ENCODE measurements around the gene SYTL5.

The SYTL5 gene

DNA sequence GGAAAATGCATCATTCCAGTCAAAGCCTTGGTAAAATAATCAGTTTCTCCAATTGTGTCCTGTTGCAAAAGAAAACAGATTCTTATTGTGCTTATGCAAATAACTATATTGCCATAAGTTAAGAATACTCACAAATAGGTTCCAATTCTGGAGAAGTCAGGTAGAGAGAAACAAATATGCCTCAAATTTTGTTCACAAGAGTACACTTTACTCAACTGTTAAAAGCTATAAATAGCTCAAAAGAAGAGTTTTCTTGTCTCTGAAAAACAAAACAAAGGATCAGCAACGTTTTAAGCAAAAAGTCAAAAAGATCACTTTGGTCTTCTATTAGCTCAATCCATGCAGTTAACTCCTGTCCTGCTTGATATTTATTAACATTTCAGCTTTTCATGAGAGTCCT lies 21.9 kb downstream of the SYTL5 start:
- DNase-seq = no peak

DNA sequence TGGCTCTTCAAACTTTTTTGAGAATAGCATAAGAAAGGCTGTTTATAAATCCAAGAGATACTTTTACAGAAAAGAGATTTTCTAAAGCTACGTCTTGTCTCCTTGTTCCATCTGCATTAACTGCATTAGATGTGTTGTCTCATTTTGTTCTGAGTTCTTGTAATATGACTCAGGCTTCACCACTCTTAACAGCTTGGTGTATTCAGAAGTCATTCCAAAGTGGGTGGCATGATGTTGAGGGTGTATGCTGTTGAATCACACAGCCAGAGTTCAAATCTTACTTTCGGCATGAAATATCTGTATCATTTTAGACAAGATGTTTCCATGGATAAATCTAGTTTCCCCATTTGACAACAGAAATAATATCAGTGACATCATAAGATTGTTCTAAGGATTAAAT lies 30.1 kb downstream of the SYTL5 start:
- DNase-seq = no peak

DNA sequence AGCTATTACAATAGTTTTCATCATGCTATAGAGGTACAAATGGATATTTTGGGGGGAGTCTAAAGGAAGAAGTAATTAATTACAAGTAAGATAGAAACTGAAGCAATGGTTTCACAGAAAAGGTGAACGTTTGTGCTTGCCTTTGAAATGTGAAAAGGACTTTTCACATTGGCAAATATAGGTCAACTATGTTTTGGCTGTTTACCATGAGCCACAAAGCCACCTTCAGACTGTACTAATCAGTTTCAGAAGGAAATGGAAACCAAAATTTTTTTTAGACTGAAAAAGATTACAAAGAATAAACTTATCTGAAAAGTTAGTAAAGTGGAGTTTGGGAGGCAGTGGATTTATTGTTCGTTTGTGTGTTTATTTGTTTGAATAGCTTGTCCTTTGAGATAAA lies 32.1 kb downstream of the SYTL5 start:
- no peak for DNase-seq

DNA sequence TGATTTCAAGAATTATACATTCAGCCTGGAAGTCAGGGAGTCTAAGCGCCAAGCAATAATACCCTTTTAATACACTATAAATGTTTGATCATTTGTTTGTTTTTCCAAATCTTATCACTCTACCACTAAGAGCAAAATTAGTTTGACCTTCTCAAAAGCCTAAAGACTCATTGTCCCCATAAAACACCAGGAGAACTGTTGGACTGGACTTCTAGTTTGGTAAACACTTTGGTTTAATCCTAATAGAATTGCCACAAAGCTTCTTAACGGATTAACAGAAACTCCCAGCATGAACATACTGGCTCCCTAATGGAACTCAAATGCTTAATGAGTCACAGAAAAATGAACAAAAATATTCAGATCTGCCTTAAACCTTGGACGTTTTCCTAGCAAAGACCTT lies 34.9 kb downstream of the SYTL5 start:
- no peak for DNase-seq

DNA sequence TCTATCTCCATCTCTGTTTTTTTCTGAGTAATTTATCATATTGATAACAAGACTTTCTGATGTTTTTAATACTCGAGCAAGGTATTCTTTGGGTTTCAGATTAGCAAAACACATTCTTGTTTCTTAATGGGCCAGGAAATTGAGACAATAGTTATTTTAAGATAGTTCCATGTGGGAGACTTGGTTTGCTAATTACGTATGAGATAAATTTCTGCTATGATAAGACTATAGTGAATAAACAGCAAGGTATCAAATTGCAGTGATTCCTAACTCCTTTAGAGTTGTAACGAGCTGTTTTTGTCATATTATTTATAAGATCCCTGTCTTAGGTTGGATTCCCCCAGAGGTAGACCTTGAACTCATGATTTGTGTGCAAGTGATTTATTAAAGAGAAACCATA lies 38.3 kb downstream of the SYTL5 start:
- no peak for DNase-seq

DNA sequence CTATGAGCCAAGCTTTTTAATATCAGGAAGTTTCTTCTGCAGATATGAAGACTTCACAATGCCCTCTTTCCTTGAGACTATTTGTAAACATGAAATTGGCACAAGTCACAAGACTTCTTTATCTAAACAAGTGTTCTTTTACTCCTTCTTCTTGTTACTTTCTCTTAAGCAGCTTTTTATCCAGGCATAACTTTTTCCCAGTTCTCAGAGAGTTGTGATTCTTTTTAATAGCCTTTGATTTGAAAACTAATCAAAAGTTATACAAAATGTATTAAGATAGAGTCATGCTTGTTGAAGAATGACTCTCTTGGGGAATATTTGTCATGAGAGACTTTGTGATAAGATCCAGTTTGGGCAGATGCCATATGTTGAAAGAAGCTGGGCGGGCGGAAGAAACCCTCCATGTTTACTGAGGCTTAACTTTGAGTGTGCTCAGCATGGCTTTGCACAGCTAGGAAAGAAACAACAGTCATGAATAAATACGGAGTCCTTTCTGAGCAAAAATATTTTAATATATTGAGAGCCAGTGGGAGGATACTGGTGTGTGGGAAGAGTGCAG lies 39.3 kb downstream of the SYTL5 start:
- no peak for DNase-seq

DNA sequence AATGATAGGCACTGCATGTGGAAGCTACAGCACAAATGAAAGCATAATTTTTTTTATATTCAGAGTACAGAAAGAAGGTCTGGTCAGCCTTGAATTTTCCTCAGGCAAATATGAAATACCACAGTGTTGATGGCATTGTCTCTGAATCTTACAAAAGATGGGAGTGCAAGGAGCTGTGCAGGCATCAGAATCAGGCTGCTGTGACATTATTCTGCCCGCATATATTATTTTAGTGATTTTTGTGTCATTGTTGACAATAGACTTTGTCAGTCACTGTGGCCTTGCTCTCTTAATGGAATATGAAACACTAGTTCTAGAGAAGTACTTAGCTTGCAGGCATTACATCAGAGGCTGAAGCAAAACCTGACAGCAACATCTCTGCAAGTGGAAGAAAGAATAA lies 42.5 kb downstream of the SYTL5 start:
- no peak for DNase-seq

DNA sequence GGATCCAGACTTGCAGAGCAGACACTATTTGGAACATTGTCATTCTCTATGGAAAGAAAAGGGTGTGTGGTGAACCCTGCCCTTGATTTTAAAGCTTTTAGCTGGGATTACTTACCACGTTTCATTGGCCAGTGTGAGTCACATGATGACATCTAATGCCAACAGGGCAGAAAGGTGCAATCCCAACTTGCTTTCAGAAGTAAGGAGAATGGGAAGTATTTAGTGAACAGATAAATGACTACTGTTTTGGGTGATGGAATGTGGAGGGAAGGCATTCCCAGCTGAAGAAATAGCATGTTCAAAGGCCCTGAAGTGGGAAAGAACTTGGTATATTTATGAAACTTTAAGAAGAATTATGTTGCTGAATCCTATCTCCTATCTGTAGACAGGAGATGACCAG lies 44.5 kb downstream of the SYTL5 start:
- no peak for DNase-seq

DNA sequence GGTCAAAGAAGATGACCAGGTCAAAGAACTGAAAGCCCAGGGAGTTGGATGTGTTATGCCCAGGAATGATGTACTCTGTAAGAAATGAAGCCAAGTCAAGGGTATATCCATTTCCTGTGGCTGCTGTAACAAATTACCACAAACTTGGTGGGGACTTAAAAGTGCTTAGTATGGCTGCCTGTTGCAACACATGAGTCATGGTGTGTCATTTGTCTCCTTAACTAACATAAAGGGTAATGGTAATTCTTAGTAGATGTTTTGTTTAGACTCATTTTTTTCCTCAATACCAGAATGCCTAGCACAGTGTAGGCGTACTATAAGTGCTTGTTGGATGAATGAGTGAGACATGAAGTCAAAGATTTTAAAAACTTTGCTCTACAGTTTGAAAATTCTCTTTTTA lies 45.7 kb downstream of the SYTL5 start:
- DNase-seq = no peak

DNA sequence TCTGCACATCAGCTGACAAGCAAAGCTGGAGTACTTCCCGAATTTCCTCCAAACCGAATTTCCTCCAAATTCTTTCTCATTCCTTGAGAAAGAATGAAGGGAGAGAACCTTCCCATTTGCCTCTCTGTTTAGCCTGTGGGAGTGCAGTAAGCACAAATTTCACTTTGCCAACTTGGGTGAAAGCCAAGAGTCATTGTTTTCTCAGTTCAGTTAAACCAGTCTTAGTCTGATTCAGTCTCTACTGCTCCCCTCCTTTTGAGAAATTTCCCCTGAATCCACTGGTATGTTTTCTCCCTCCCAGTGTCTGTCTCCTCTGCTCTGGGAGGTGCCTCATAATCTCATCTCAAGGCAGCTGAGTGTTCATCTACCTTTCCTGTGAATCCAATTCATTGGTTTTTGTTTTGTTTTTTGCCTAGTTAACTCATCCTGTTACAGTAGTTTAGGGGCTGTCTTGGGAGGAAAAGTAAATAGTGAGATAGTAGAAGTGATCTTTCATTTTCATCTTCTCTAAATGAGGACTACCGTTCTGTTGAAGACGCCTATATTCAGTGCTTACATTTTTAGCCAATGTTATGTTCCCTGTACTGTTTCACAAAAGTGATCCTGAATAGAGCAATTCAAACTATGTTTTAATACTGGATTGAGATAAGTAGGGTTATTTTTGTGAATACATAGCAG lies 49.0 kb downstream of the SYTL5 start:
- DNase-seq = no peak

DNA sequence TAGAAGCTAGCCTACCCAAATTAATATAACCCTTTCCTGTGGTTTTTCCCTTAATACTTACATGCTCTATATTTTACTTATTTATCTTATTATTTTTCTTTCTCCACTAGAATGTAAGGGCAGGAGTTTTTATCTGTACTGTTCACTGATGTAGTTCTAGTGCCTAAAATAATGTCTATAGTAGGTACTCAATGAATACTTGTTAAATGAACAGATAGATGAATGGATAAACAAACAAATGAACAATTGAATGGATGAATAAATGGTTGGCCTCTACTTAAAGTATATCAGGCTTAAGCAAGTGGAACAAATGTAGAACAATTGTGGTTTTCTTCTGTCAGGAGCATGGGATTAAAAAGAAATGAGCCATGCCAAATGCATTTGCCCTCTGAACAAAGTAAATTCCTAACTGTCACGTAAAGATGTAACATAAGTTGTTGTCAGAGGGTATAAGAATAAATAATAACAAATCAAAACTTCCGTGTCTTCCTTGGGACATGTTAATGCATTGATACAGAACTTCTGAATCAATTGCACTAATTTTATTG lies 54.1 kb downstream of the SYTL5 start:
- DNase-seq = no peak

DNA sequence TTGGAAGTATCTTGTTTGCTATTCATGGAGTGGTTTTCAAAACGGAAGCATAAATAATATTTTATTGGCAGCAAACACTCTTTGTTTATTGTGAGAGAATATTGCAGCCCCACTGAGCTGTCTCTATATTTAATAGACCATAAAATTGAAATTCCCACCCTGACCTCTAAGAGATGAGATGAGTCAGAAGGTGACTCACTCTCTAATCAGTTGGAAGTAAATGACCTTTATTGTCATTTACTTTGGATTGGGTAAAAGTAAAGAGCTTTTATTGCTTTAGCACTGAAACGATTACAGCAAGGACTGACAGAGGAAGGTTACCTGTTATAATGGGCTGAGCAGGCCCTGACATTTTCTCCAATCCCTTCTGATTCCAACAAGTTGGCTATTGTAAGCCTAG lies 55.0 kb downstream of the SYTL5 start:
- peak in 1 of 2 experiments; percentile 34 for DNase-seq

DNA sequence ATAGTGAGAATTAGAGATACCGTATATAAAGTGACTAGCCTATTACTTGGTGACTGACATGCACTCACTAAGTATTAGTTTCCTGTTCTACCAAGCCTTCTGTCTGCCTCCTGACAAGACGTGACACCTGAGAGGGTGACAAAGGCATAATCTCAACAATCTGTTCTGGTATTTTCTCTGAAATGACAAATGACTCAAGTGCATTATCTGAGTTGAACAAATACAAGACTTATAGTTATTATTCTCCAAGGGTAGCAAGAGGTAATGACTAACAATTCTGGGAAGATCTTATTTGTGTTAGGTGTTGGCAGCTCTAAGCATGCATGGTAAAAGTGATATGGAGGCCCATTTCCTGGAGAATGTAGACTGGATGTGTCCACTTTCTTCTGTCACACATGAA lies 60.6 kb downstream of the SYTL5 start:
- DNase-seq = no peak

DNA sequence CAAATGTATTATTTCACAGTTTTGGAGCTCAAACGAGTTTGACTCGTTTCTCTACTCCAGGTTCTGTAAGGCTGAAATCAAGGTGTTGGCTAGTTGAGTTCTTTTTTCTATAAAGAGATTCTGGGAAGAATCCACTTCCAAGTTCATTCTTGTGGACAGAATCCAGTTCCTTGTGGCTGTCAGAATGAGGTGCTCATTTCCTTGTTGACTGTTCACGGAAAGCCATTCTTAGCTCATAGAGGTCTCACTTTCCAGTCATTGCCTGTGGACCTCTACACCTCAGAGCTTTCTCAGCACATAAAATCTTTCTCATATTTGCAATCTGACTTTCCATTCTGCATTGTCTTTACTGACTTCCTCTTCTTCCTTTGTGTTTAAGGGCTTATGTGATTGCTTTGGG lies 62.9 kb downstream of the SYTL5 start:
- DNase-seq = no peak

DNA sequence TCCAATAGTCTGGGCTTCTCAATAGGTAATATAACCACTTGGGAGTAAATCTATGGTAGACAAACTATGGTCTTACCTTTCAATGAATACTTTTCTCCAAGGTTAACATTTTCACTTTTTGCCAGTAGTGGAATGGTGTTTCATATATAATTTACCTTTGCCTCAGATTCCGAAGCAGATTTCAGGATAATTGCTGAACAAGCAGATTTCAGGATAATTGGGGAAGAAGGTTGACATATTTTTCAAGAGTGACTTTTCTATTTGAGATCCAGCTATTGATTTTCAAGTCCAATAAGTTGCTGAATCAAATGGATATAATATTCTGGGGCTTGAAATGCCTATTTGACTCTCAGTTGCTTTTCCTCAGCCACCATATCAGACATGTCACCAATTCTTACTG lies 63.6 kb downstream of the SYTL5 start:
- no peak for DNase-seq

DNA sequence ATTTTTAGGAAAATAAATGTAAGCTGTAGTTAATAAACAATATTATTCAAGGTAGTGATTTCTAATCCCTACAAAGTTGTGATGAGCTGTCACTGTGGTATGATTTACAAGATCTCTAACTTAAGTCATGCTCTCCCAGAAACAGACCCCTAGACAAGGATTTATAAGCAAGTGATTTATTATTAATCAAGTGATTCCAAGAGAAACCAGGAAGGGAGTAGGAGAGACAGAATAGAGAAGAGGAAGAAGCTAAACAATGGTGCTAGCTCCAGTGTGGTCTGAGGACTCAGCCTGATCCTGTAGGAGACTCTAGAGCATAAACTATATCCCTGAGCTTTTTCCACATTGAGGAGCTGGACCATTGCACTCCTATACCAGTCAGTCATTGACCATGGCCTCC lies 73.1 kb downstream of the SYTL5 start:
- DNase-seq = no peak

DNA sequence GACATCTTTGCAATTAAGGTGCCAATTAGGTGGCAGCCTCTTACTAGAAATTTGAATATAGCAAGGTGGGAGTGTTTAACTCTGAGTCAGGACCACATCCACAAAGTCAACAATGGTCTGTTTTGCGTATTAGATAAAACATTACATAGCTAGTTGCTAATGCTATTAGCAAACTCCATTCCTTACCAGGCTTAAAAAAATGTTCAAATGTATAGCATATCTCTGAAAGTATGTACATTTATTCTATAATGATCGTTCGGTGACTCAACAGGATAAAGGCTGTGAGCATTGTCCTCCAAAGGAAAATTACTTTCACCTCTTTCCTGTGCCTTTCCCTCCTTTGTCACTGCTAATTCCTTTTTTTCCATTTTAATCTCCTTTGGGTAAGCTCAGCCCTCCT lies 74.5 kb downstream of the SYTL5 start:
- DNase-seq = no peak

DNA sequence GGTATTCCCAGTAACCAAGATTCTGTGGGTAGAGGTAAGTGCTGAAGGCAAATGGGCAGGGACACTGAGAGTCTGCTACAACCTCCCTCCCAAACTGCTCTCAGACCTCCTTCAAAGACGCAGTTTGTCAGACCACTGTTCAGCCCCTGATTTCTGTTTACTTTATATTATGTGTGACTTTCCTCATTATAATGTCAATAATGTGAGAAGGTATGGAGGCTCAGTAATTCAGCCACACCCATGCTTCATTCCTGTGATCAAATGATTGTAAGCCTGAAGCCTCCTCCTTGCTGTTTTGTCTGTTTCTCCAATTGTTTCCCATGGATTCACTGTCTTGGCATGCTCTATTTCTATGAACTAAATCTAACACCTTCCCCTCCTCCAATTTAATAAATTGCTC lies 75.6 kb downstream of the SYTL5 start:
- no peak for DNase-seq

DNA sequence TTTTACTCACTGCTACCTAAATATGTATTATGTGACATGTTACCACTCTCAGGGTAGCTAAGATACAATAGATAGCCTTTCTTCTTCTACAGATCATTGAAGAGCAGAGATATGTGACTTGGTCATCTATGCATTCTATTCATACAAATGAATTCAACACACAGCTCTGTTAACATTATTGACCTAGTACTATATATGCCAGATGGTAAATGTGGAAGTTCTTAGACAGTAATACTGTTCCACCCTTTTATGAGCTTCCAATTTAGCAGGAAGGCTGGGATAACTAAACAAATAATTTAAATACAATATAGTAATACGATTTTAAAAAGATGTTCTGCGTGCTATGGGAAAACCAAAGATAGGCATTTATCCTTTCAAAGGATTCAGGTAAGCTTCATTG lies 76.0 kb downstream of the SYTL5 start:
- no peak for DNase-seq

DNA sequence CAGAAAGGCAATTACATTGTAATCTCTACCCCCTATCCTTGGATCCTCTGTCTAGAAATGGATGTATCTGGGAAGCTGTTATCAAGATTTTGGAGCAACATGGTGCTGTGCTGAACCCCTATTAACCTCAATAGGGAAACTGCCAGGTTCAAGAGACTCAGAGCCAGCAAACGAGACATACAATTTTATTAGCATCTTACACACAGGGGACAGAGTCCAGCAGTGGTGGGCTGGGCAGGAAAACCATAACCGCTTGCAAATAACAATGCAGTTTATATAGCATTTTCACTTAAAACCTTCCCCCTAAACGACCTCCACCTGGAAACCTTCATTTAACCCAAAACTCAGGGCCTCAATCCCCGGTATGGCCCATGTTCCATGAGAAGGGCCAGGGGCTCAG lies 79.5 kb downstream of the SYTL5 start:
- no peak for DNase-seq

DNA sequence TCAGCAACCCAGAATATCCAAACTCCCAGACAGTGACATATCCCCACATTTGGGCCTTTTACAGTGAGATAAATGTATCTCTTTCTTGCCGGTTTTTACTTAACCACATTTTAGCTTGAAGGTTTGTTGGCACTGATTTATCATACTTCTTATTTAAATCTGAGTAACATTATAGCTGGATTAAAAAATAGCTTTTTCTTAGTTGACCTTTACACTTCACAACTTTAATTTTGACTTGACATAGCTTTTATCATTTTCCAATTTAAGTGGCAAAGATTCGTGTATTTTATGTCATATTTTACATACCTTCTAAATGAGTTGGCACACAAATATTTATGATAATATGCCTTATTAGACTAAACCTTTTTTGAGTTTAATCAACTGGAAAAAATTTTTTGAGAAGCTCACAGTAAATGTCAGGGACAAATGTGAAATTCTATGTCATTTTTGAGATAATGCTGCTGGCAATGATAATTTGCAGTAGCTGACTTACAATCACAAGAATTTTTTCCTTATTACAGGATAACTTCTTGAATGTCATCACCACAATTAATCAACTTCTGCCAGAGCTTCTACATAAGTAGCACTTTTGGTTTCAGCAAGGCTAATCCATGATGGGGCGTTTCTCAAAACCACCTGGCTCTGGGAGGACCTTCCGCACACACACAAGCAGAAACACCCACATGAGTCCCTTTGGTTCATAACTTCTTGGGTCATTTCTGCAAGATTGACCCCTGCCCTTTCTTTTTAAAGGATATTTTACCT lies 80.3 kb downstream of the SYTL5 start:
- DNase-seq = no peak

DNA sequence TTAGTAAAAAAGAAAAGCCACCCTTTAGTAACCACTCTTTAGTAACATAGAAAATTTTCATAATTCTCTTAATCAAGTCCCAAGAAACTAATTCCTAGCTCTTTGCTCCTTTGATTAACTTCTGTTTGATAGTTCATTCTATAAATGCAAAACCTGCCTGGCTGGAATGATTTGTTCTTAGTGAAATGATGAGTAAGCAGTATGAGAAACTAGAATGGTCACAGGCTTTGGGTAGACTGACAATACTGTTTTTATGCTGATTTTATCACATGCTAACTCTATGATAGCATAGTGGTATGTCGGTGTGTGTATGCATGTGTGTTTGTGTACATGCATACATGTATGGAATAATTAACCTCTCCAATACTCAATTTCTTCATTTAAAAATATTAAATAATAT lies 81.2 kb downstream of the SYTL5 start:
- DNase-seq = no peak

DNA sequence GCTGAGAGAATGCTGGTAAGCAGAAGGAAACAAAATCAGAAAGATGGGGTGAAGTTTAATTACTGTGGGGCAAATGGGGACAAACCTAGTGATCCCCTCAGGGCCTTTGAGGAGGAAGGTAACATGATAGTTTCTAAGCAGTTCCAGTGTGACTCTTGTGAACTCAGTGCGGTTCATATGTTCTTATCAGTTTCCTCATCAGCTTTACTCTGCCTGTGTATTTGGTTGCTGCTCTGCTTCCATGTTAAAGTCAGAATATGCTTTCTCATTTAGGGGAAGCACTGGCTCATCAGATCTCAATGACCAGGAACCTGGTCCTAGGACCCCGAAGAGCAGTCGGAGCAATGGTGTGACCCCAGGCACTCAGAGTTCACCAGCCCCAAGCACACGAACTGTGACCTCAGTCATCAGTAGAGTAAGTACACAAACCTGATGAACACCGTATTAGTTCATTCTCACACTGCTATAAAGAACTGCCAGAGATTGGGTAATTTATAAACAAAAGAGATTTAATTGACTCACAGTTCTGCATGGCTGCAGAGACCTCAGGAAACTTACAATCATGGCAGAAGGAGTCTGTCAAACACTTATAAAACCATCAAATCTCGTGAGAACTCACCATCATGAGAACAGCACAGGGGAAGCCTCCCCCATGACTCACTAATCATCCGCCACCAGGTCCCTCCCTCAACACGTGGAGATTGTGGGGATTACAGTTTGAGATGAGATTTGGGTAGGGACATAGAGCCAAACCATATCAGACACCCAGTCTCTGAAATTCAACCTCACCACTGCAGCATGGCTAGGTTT lies 83.0 kb downstream of the SYTL5 start:
- no peak for DNase-seq

Data from NCI-H1930 (cell line).